Neuronal stem cell (in vitro differentiated cells): ENCODE measurements around the gene MRM2.

Experiments
- DNase-seq: peaks from one replicate; pipeline ENCODE4 v3.0.0-alpha.2; 2013; ENCODE audit warnings: low spot score
- H2AFZ ChIP-seq: one replicate; pipeline ENCODE4 v1.6.1; 2013; ENCODE audit warnings: mild to moderate bottlenecking, low read length, inconsistent platforms
- H2AK5ac ChIP-seq: 2 replicates; pipeline ENCODE4 v1.6.1; 2013; ENCODE audit warnings: low read depth, mild to moderate bottlenecking, inconsistent platforms, low read length, moderate library complexity, mixed read lengths
- H2BK120ac ChIP-seq: 2 replicates; pipeline ENCODE4 v1.6.1; 2013; ENCODE audit warnings: low read depth, mild to moderate bottlenecking, inconsistent platforms, low read length, moderate library complexity, mixed read lengths
- H2BK12ac ChIP-seq: one replicate; pipeline ENCODE4 v1.6.1; 2013; ENCODE audit warnings: low read length, inconsistent platforms
- H2BK15ac ChIP-seq: 2 replicates; pipeline ENCODE4 v1.6.1; 2013; ENCODE audit warnings: mild to moderate bottlenecking, low read length, inconsistent platforms, mixed read lengths
- H2BK5ac ChIP-seq: one replicate; pipeline ENCODE4 v1.6.1; 2013; ENCODE audit warnings: inconsistent platforms, mild to moderate bottlenecking, low read length, moderate library complexity
- H3K14ac ChIP-seq: one replicate; pipeline ENCODE4 v1.6.1; 2013; ENCODE audit warnings: low read length, inconsistent platforms
- H3K18ac ChIP-seq: 2 replicates; pipeline ENCODE4 v1.6.1; 2013; ENCODE audit warnings: low read length, inconsistent platforms
- H3K23ac ChIP-seq: 2 replicates; pipeline ENCODE4 v1.6.1; 2013; ENCODE audit warnings: low read depth, mild to moderate bottlenecking, mixed read lengths, low read length, inconsistent platforms; ENCODE audit not compliant: poor library complexity
- H3K27ac ChIP-seq: replicated peaks from 3 replicates; pipeline ENCODE4 v1.5.1; 2013; ENCODE audit warnings: low read length, inconsistent platforms
- H3K27me3 ChIP-seq, 3 experiments: 2 replicates each; pipeline ENCODE4 v1.6.1; 2013; ENCODE audit warnings: low read length in 3 of 3, mild to moderate bottlenecking in 2 of 3, inconsistent platforms in 1 of 3, low read depth in 1 of 3, mixed read lengths in 1 of 3, moderate library complexity in 1 of 3; ENCODE audit not compliant: control insufficient read depth in 3 of 3, insufficient read depth in 3 of 3
- H3K36me3 ChIP-seq, 2 donors: replicated peaks in 1 of 2; 2 replicates each; pipeline ENCODE4 v1.6.1; 2013; ENCODE audit warnings: low read length in 2 of 2; ENCODE audit not compliant: control insufficient read depth in 2 of 2, insufficient read depth in 2 of 2
- H3K4ac ChIP-seq: 2 replicates; pipeline ENCODE4 v1.6.1; 2013; ENCODE audit warnings: inconsistent platforms, mild to moderate bottlenecking, low read length, moderate library complexity
- H3K4me1 ChIP-seq, 2 donors: 1 replicate in 1 of 2; 2 replicates in 1 of 2; pipeline ENCODE4 v1.6.1; 2013; ENCODE audit warnings: low read length in 2 of 2, low read depth in 1 of 2; ENCODE audit not compliant: control insufficient read depth in 2 of 2, insufficient read depth in 1 of 2
- H3K4me2 ChIP-seq: one replicate; pipeline ENCODE4 v1.6.1; 2013; ENCODE audit warnings: mild to moderate bottlenecking, low read length, inconsistent platforms; ENCODE audit not compliant: insufficient read depth, poor library complexity, severe bottlenecking
- H3K4me3 ChIP-seq, 2 donors: 2 replicates each; pipeline ENCODE4 v1.5.1; 2013; ENCODE audit warnings: low read length in 2 of 2, mild to moderate bottlenecking in 2 of 2, inconsistent platforms in 1 of 2, moderate library complexity in 1 of 2
- H3K79me1 ChIP-seq: one replicate; pipeline ENCODE4 v1.6.1; 2013; ENCODE audit warnings: low read depth, mild to moderate bottlenecking, inconsistent platforms, low read length, moderate library complexity
- H3K9ac ChIP-seq: one replicate; pipeline ENCODE4 v1.6.1; 2013; ENCODE audit warnings: mild to moderate bottlenecking, low read depth, low read length, inconsistent platforms; ENCODE audit not compliant: poor library complexity
- H3K9me3 ChIP-seq, 2 donors: replicated peaks in 1 of 2; 2 replicates each; pipeline versions ENCODE3 to v1.6.1; 2013; ENCODE audit warnings: low read length in 2 of 2, mild to moderate bottlenecking in 2 of 2, inconsistent platforms in 1 of 2, low read depth in 1 of 2, mixed read lengths in 1 of 2, moderate library complexity in 1 of 2; ENCODE audit not compliant: control insufficient read depth in 2 of 2, insufficient read depth in 1 of 2
- H4K8ac ChIP-seq: one replicate; pipeline ENCODE4 v1.6.1; 2013; ENCODE audit warnings: low read depth, mild to moderate bottlenecking, inconsistent platforms, low read length, moderate library complexity
- H4K91ac ChIP-seq: one replicate; pipeline ENCODE4 v1.6.1; 2013; ENCODE audit warnings: low read length, low read depth, mild to moderate bottlenecking, inconsistent platforms; ENCODE audit not compliant: poor library complexity
- WGBS, 2 donors: extraction: QIAGEN DNeasy Blood & Tissue Kit; methylation state at CpG; one replicate each; pipeline ENCODE4 v1.1.7; 2013; ENCODE audit warnings: missing lambda C conversion rate in 2 of 2, mixed read lengths in 1 of 2; ENCODE audit not compliant: insufficient read length in 2 of 2, insufficient replicate concordance in 1 of 2; ENCODE audit errors: extremely low coverage in 2 of 2; 5-methylcytosine and 5-hydroxymethylcytosine counted together

Gene MRM2

DNA sequence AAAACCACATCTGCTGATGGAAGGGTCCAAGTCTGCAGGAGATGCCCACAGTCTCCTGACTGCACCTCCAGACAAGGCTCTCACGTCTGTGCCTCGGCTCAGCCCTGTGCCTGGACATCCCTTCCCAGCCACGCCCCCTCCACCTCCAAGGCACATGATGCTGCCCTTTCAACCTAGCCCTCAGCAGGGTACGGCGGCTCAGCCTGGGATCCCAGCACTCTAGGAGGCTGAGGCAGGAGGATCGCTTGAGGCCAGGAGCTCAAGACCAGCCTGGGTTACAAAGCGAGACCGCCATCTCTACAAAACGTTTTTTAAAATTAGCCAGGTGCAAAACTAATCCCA, 23.6 kb downstream of the MRM2 start:
- WGBS, 2 donors = no CpG with 5 or more reads among the region's 9 CpGs
- Histone ChIP-seq H3K9me3 (peaks cover 0 to 2% of the 10 kb centered on the region in 2 donors), H3K27ac (no peak overlapping the region), H3K4me3 (no peak overlapping the region), H2BK12ac (no peak overlapping the region), H4K8ac (no peak overlapping the region), H4K91ac (no peak overlapping the region), H3K4me2 (no peak overlapping the region), H2BK120ac (no peak overlapping the region), H3K79me1 (peaks cover 19% of the 10 kb centered on the region), H3K4me1 (peaks cover 0 to 2% of the 10 kb centered on the region in 2 donors), H3K18ac (no peak overlapping the region), H2BK5ac (no peak overlapping the region), H3K23ac (no peak overlapping the region), H3K36me3 (peaks cover 72 to 85% of the 10 kb centered on the region in 2 donors), H3K9ac (no peak overlapping the region), H3K27me3 (no peaks in the 10 kb centered on the region), H3K14ac (no peak overlapping the region), H2BK15ac (no peak overlapping the region), H3K4ac (no peak overlapping the region), H2AFZ (no peak overlapping the region), H2AK5ac (no peak overlapping the region)
- no peak for DNase-seq

- no peak overlapping the region for H2AK5ac ChIP-seq
- peaks cover 75 to 85% of the 10 kb centered on the region in 2 donors for H3K36me3 ChIP-seq
- no peak overlapping the region for H3K23ac ChIP-seq
- no peak overlapping the region for H2BK5ac ChIP-seq
- H2AFZ ChIP-seq = no peak overlapping the region
- peaks cover 15% of the 10 kb centered on the region for H3K79me1 ChIP-seq
- H3K14ac ChIP-seq = no peak overlapping the region
- no peaks in the 10 kb centered on the region for H3K27me3 ChIP-seq
- no peak overlapping the region for H3K4me2 ChIP-seq
- peaks cover 0 to 2% of the 10 kb centered on the region in 2 donors for H3K4me1 ChIP-seq
- no peak overlapping the region for H2BK15ac ChIP-seq
- no peak overlapping the region for H4K8ac ChIP-seq
- H4K91ac ChIP-seq = no peak overlapping the region
- no peak overlapping the region for H3K4me3 ChIP-seq
- no peak overlapping the region for H2BK120ac ChIP-seq
- H2BK12ac ChIP-seq = no peak overlapping the region
- no peak overlapping the region for H3K9ac ChIP-seq
- no peak overlapping the region for H3K18ac ChIP-seq
- no peak for DNase-seq
- WGBS, 2 donors = no CpG with 5 or more reads among the region's 19 CpGs
- H3K4ac ChIP-seq = no peak overlapping the region
- H3K27ac ChIP-seq = no peak overlapping the region
- H3K9me3 ChIP-seq = peaks cover 0 to 5% of the 10 kb centered on the region in 2 donors
Observed at GRCh38 chr7:2217716-2218443, 24.1 kb downstream of the MRM2 start.

GRCh38 chr7:2217206-2217605, 24.8 kb downstream of the MRM2 start:
- no peak overlapping the region for H3K4me3 ChIP-seq
- H3K79me1 ChIP-seq = peaks cover 9% of the 10 kb centered on the region
- no peak overlapping the region for H3K4me2 ChIP-seq
- no peak overlapping the region for H3K18ac ChIP-seq
- peak overlapping the region; percentile 37 for H3K9ac ChIP-seq
- no peak overlapping the region for H4K91ac ChIP-seq
- H2BK12ac ChIP-seq = no peak overlapping the region
- H2AK5ac ChIP-seq = no peak overlapping the region
- H3K4ac ChIP-seq = no peak overlapping the region
- H3K4me1 ChIP-seq = peaks cover 0 to 2% of the 10 kb centered on the region in 2 donors
- no CpG with 5 or more reads among the region's 10 CpGs for WGBS, 2 donors
- no peak overlapping the region for H2BK5ac ChIP-seq
- no peak overlapping the region for H2BK15ac ChIP-seq
- H2BK120ac ChIP-seq = no peak overlapping the region
- no peak overlapping the region for H3K27ac ChIP-seq
- H4K8ac ChIP-seq = no peak overlapping the region
- peak overlapping the region; percentile 11 for H3K23ac ChIP-seq
- H3K27me3 ChIP-seq = no peaks in the 10 kb centered on the region
- no peak overlapping the region for H3K14ac ChIP-seq
- H2AFZ ChIP-seq = no peak overlapping the region
- no peak for DNase-seq
- H3K9me3 ChIP-seq = peaks cover 0 to 6% of the 10 kb centered on the region in 2 donors
- H3K36me3 ChIP-seq = peaks cover 75 to 85% of the 10 kb centered on the region in 2 donors

GRCh38 chr7:2215851-2216250, 26.2 kb downstream of the MRM2 start:
- Histone ChIP-seq H3K36me3 (peaks cover 68 to 87% of the 10 kb centered on the region in 2 donors), H3K18ac (no peak overlapping the region), H3K4me3 (no peak overlapping the region), H3K27ac (no peak overlapping the region), H2BK5ac (peak overlapping the region; percentile 66), H3K79me1 (peaks cover 10% of the 10 kb centered on the region), H3K4ac (no peak overlapping the region), H3K23ac (peak overlapping the region; percentile 2), H2BK120ac (no peak overlapping the region), H2AFZ (no peak overlapping the region), H4K91ac (no peak overlapping the region), H2BK12ac (no peak overlapping the region), H3K27me3 (no peaks in the 10 kb centered on the region), H4K8ac (no peak overlapping the region), H3K9me3 (peaks cover 0 to 6% of the 10 kb centered on the region in 2 donors), H2BK15ac (no peak overlapping the region), H3K4me1 (peaks cover 0 to 2% of the 10 kb centered on the region in 2 donors), H3K4me2 (no peak overlapping the region), H2AK5ac (no peak overlapping the region), H3K9ac (no peak overlapping the region), H3K14ac (no peak overlapping the region)
- no CpG with 5 or more reads among the region's 17 CpGs for WGBS, 2 donors
- DNase-seq = no peak
